HepG2 (cell line): ENCODE data around the gene CD79A. TPM values are rescaled to one million over a fixed set of nuclear protein-coding genes. Genes with fewer than 3 reads are reported as not detected.

Experiments
- CCAR2 ChIP-seq: fragments of 200-400 bp; formaldehyde crosslinking; optimal IDR thresholded peaks from 2 replicates; pipeline ENCODE3; 2018; ENCODE audit warnings: low read depth, mild to moderate bottlenecking, low read length, moderate library complexity
- ELF1 ChIP-seq: sonication (generic); formaldehyde crosslinking; IDR thresholded peaks from 2 replicates; pipeline ENCODE4 v1.4.0; 2020; ENCODE audit warnings: missing genetic modification reagents
- FOXA1 ChIP-seq, 2 experiments: fragments of 450-650 bp in 1 of 2; sonication (generic) in 1 of 2; formaldehyde crosslinking in 1 of 2; IDR thresholded peaks; 2 replicates each; pipeline versions ENCODE4 v1.4.0 to v1.6.1; 2016 to 2020; ENCODE audit warnings: missing genetic modification reagents in 1 of 2
- FOXK2 ChIP-seq: fragments of 450-650 bp; IDR thresholded peaks from 2 replicates; pipeline ENCODE4 v1.6.1; 2016
- HHEX ChIP-seq: IDR thresholded peaks from 2 replicates; pipeline ENCODE4 v1.6.1; 2016; ENCODE audit warnings: control low read depth
- MED8 ChIP-seq: sonication (generic); formaldehyde crosslinking; IDR thresholded peaks from 2 replicates; pipeline ENCODE4 v1.8.1; 2023; ENCODE audit warnings: mild to moderate bottlenecking, missing genetic modification reagents; ENCODE audit not compliant: insufficient replicate concordance
- RCOR2 ChIP-seq: IDR thresholded peaks from 2 replicates; pipeline ENCODE4 v1.6.1; 2016; ENCODE audit warnings: missing biosample characterization, missing genetic modification reagents
- RFX5 ChIP-seq: IDR thresholded peaks from 2 replicates; pipeline ENCODE4 v1.6.1; 2011; ENCODE audit warnings: low read depth, low read length, improper control_type of control experiment
- RXRA ChIP-seq: sonication (generic); formaldehyde crosslinking; IDR thresholded peaks from 2 replicates; pipeline ENCODE4 v1.5.1; 2020; ENCODE audit warnings: missing genetic modification reagents
- RXRB ChIP-seq: IDR thresholded peaks from 2 replicates; pipeline ENCODE4 v1.6.1; 2016; ENCODE audit warnings: borderline replicate concordance, missing genetic modification reagents, missing compliant biosample characterization
- STAT5B ChIP-seq: sonication (generic); formaldehyde crosslinking; IDR thresholded peaks from 2 replicates; pipeline ENCODE4 v1.4.0; 2020; ENCODE audit warnings: missing genetic modification reagents
- TBX2 ChIP-seq: sonication (generic); formaldehyde crosslinking; IDR thresholded peaks from 2 replicates; pipeline ENCODE4 v1.5.0; 2020; ENCODE audit warnings: missing genetic modification reagents, mild to moderate bottlenecking, borderline replicate concordance
- TRIM24 ChIP-seq: sonication (generic); formaldehyde crosslinking; IDR thresholded peaks from 2 replicates; pipeline ENCODE4 v1.8.0; 2022; ENCODE audit warnings: mild to moderate bottlenecking, missing genetic modification reagents
- ZNF318 ChIP-seq: sonication (generic); formaldehyde crosslinking; IDR thresholded peaks from 2 replicates; pipeline ENCODE4 v1.4.0; 2020; ENCODE audit warnings: mild to moderate bottlenecking, missing genetic modification reagents
- ZNF331 ChIP-seq: sonication (generic); formaldehyde crosslinking; IDR thresholded peaks from 2 replicates; pipeline ENCODE4 v1.4.0; 2020; ENCODE audit warnings: missing genetic modification reagents
- ZNF354B ChIP-seq: sonication (generic); formaldehyde crosslinking; IDR thresholded peaks from 2 replicates; pipeline ENCODE4 v1.8.0; 2022; ENCODE audit warnings: mild to moderate bottlenecking, missing genetic modification reagents
- ZNF562 ChIP-seq: sonication (generic); formaldehyde crosslinking; IDR thresholded peaks from 2 replicates; pipeline ENCODE4 v1.8.0; 2022; ENCODE audit warnings: missing genetic modification reagents, borderline replicate concordance
- ZNF616 ChIP-seq: sonication (generic); formaldehyde crosslinking; IDR thresholded peaks from 2 replicates; pipeline ENCODE4 v1.5.0; 2020; ENCODE audit warnings: low read depth, mild to moderate bottlenecking, missing genetic modification reagents
- ZNF629 ChIP-seq: sonication (generic); formaldehyde crosslinking; conservative IDR thresholded peaks from 2 replicates; pipeline ENCODE4 v1.5.0; 2020; ENCODE audit warnings: missing genetic modification reagents
- ZNF878 ChIP-seq: sonication (generic); formaldehyde crosslinking; IDR thresholded peaks from 2 replicates; pipeline ENCODE4 v1.8.1; 2023; ENCODE audit warnings: mild to moderate bottlenecking, missing genetic modification reagents, moderate library complexity
- ZNF883 ChIP-seq: sonication (generic); formaldehyde crosslinking; IDR thresholded peaks from 2 replicates; pipeline ENCODE4 v1.5.1; 2020; ENCODE audit warnings: mild to moderate bottlenecking, missing genetic modification reagents; ENCODE audit errors: not compliant biosample characterization
- ZSCAN22 ChIP-seq: sonication (generic); formaldehyde crosslinking; IDR thresholded peaks from 2 replicates; pipeline ENCODE4 v1.4.0; 2020; ENCODE audit warnings: mild to moderate bottlenecking, missing genetic modification reagents
- polyA plus RNA-seq, 8 experiments: library from polyadenylated mRNA; depleted of rRNA in 3 of 8; stranded (reverse) in 7 of 8; unstranded in 1 of 8; fragments of >200 nt; fragmentation: Illumina TruSeq in 4 of 8; extraction: Trizol in 4 of 8; gene quantifications; 2 replicates each; pipeline versions ENCODE4 v1.2.1 to v1.2.3, GENCODE V29; 2011 to 2016; ENCODE audit warnings: low read depth in 4 of 8, missing spikeins in 1 of 8, mixed read lengths in 1 of 8; ENCODE audit not compliant: insufficient read depth in 1 of 8
- total RNA-seq, 5 experiments: library from RNA; depleted of rRNA; stranded (reverse); fragments of >200 nt; fragmentation: Illumina TruSeq; extraction: Trizol; gene quantifications; 2 replicates each; pipeline ENCODE4 v1.2.3, GENCODE V29; 2016; ENCODE audit warnings: low read depth in 1 of 5
- TF ChIP-seq, protein P1 (sequence below): IDR thresholded peaks from 2 replicates; pipeline ENCODE4 v1.6.1; 2016; ENCODE audit warnings: missing genetic modification reagents, missing compliant biosample characterization

Gene CD79A
- total and polyA plus RNA-seq, 2 of the 13 experiments (the other 11 are each of a cell fraction or from before 2014, with no cell fraction given): 0.24 to 0.33 TPM

DNA sequence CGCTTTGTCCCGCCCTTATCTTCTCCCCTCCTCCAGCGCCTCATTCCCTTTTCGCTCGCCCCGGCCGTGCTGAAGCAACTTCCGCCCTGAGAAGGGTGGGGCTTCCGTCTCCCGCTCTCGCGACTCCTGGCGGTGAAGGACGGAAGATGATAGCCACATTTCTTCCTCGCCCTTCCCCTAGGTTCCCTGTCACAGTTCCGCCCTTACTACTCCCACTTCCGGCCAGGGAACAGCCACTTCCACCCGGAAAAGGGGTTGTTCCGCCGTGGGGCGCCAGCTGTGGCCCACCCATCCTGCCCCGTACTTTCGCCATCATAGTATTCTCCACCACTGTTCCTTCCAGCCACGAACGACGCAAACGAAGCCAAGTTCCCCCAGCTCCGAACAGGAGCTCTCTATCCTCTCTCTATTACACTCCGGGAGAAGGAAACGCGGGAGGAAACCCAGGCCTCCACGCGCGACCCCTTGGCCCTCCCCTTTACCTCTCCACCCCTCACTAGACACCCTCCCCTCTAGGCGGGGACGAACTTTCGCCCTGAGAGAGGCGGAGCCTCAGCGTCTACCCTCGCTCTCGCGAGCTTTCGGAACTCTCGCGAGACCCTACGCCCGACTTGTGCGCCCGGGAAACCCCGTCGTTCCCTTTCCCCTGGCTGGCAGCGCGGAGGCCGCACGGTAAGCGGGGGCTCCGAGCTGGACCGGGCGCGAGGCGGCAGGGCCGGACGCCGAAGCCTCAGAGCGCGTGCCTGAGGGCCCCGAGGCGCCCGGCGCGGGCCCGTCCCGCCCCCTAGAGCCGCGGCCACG is 17.3 kb upstream of the CD79A start, which contains the start of gene RPS19 (continued):
- TF ChIP-seq RCOR2: peak; percentile 37; the same call in 1 of the 2 replicates
- TF ChIP-seq STAT5B: 0 out of 2 replicates have a peak, but pooled peaks have one; percentile 35
- no peak for TF ChIP-seq ZNF629
- 0 out of 2 replicates have a peak, but pooled peaks have one; percentile 56 for TF ChIP-seq ZNF878 (CRISPR knock-in tag)
- TF ChIP-seq RFX5: no peak
- TF ChIP-seq ZNF883 (CRISPR knock-in tag): peak; percentile 43
- TF ChIP-seq TBX2 (CRISPR knock-in tag): peak; percentile 72; the same call in 1 of the 2 replicates
- peak; percentile 48 for TF ChIP-seq MED8 (CRISPR knock-in tag)
- TF ChIP-seq HHEX (CRISPR knock-in tag): no peak
- no peak for TF ChIP-seq FOXK2
- TF ChIP-seq ZNF331 (CRISPR knock-in tag): peak; percentile 72; the same call in 1 of the 2 replicates
- TF ChIP-seq ZNF616: 0 out of 2 replicates have a peak, but pooled peaks have one; percentile 6
- TF ChIP-seq, protein P1, sequence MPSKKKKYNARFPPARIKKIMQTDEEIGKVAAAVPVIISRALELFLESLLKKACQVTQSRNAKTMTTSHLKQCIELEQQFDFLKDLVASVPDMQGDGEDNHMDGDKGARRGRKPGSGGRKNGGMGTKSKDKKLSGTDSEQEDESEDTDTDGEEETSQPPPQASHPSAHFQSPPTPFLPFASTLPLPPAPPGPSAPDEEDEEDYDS (CRISPR knock-in tag): peak; percentile 94
- 0 out of 2 replicates have a peak, but pooled peaks have one; percentile 43 for TF ChIP-seq ZNF318
- TF ChIP-seq ZSCAN22: 0 out of 2 replicates have a peak, but pooled peaks have one; percentile 31
- peak; percentile 80 for TF ChIP-seq RXRA (CRISPR knock-in tag)
- TF ChIP-seq CCAR2: no peak
- no peak for TF ChIP-seq ZNF562 (CRISPR knock-in tag)
- TF ChIP-seq FOXA1 (IDR thresholded peaks at IDR 0.05): no peak
- no peak for TF ChIP-seq FOXA1 (CRISPR knock-in tag; IDR thresholded peaks at IDR 0.05)
- TF ChIP-seq ELF1 (CRISPR knock-in tag): peak; percentile 99
- TF ChIP-seq TRIM24 (CRISPR knock-in tag): no peak
- peak; percentile 48 for TF ChIP-seq RXRB
- no peak for TF ChIP-seq ZNF354B
